HG03442 (cell line): ENCODE measurements around the gene KMT2C.

Experiments used
- ATAC-seq: cut with Tn5 transposase; IDR thresholded peaks from one replicate; pipeline ENCODE4 v1.9.1; 2021; ENCODE audit warnings: mild to moderate bottlenecking, moderate library complexity; ENCODE audit not compliant: unreplicated experiment

KMT2C gene

GRCh38 chr7:152120776-152121175 is 315.0 kb downstream of the KMT2C start:
- ATAC-seq = no peak

GRCh38 chr7:152120210-152120609 is 315.6 kb downstream of the KMT2C start:
- no peak for ATAC-seq

- ATAC-seq = no peak
These were observed 318.4 kb downstream of the KMT2C start for GRCh38 chr7:152117356-152117755.

DNA sequence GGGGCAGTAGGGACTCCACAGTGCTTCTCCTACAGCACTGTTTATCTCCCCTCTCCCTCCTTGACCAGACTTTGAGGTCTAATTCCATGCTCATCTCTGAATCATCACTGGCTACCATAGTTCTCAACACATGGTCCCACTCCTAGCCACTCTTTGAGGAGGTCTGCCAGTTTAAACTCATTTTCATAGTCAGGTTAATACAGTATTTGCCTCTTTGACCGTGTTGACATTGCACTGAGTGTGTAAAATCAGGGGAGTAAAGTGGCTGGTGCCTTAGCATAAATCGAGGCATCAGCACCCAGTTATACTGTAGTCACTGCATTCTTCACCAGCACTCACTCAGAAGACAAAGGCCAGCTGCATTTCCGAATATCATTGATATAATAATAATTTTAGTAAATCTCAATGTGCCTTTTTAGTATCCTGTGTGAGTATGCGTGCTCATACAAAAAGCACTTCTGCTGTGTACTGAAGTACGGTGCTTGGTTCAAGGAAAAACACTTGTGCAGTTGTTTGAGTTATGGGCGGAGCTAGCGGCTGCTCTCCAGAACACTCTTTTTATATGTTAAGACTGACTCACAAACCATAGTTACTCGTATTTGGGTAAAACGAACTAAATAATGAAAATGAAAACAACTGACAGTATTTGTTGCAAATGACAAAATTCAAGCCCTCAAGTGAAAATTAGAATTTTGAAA is 320.6 kb downstream of the KMT2C start:
- ATAC-seq = no peak

- no peak for ATAC-seq
These were observed 323.0 kb downstream of the KMT2C start for GRCh38 chr7:152112829-152113228.

DNA sequence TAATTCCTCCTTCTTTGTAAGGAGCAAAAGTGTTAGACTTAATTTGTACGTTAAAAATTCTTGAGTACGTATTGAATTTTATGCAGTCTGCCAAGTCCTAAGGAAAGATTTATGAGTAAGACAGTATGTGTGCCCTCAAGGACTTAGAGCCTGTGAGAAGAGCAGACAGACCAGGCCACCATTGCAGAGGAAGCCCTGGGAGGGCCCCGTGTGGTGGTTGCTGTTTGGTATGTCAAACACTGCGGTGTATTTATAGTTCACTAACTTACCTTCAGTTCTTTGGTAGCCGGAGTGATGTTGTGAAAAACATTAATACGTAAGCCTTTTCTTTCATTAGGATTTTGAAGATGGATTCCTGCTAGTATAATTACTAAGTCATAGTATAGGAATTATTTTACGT is 327.4 kb downstream of the KMT2C start:
- no peak for ATAC-seq

DNA sequence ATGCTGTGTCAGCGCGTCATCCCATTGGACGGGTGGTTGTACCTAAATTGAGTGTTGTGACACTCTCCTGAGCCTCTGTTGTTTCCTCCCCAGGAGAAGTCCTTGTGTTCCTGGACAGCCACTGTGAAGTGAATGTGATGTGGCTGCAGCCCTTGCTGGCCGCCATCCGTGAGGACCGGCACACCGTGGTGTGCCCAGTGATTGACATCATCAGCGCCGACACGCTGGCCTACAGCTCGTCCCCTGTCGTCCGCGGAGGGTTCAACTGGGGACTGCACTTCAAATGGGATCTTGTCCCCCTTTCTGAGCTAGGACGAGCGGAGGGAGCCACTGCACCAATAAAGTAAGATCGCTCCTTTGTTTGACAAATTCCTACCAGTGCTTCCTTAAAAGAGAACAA is 327.9 kb downstream of the KMT2C start:
- ATAC-seq = no peak

DNA sequence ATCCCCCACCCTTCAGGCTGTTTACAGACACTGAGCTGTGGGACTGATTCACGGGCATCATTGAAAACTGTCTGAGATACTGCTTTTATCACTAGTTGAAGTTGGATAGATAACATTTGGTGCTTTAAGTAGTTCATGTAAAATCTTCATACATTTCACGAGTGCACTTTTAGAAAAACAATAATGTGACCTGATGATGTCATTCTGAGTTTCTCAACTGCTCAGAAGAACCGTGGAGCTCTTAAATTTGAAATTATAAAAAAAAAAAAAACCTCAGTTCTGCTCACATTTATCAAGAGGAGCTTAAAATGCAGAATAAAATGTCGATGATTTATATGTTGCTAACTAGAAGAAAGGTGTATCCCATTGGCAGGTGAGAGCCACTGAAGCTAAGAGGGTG is 328.8 kb downstream of the KMT2C start:
- ATAC-seq = no peak

DNA sequence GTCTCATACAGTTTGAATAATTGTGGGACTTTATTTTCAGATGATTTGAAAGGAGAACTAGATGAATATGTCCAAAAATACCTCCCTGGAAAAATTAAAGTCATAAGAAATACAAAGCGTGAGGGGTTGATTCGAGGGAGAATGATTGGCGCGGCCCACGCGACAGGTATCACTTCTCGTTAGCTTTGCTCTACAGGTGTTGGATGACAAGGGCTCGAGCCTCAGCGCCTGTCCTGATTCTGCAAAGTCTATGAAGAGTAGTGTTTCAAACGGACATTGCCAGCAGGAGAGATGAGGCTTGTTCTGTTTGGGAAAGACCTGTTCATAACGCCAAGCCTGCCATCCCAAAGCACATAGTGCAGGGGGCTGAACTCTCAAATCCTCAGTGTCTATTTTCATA is 330.6 kb downstream of the KMT2C start:
- no peak for ATAC-seq

DNA sequence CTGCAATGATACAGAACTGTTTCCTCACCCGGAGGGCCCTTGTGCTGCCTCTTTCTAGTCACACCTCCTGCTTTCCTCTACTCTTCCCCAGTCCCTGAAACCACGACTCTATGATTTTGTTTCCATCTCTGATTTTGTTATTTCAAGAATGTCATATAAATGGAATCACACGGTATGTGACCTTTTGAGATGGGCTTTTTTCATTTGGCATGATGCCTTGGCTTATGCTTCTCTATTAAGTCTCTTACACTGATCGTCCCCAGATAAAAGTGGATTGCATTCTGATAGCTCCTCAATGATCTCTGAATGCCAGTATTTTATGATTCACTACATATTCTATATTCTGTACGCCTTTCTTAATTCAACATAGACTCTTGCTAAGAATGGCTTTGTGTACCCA is 332.1 kb downstream of the KMT2C start:
- ATAC-seq = no peak

DNA sequence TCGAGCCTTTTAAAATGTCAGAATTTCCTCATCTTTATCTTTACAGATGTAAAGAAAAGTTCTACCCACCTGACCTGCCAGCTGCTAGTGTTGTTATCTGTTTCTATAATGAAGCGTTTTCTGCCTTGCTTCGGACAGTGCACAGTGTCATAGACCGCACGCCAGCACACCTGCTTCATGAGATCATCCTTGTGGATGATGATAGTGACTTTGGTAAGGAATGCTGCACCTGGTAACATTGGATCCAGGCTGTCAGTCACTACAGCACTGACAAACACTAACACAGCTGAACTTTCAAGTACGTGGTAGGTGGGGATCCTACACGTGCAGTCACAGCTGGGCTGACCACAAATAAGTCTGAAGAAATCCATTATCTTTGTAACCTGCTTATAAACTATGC is 332.7 kb downstream of the KMT2C start:
- ATAC-seq = no peak

GRCh38 chr7:152097330-152097729 is 338.5 kb downstream of the KMT2C start:
- ATAC-seq = no peak

GRCh38 chr7:152095771-152096170 is 340.0 kb downstream of the KMT2C start:
- ATAC-seq = no peak

DNA sequence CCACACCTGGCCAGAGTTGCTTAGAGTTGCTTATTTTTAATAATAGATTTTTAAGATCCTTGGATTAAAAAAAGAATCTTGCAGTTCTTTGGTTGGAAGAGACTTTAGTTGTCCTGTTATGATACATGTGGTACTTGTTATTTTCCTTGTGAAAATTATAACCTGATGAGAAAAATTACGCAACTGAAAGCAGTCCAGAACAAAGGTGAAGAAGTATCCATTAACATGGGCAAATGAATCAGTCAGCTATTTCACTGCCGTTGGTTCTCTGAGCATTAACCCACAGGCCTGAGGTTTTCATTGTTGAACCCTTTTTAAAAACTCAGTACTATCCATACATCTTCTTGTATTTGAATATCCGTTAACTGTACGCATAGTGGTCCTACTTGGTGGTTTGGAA is 342.1 kb downstream of the KMT2C start:
- no peak for ATAC-seq

DNA sequence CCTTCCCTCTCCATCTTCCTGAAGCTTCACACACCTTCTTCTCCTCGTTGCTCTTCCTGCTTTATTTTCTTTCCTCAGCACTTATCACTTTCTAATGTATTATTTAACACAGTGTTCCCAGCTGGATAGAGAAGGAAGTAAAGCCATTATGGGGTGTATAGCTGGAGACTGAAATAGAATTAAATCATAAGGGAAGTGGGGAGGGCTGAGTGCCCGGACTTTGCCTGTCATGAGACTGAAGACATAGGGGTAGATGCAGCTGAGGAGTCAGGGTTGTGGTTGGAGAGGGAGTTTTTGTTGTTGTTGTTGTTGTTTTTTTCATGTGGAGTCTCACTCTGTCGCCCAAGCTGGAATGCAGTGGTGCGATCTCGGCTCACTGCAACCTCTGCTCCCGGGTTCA is 345.1 kb downstream of the KMT2C start:
- no peak for ATAC-seq

DNA sequence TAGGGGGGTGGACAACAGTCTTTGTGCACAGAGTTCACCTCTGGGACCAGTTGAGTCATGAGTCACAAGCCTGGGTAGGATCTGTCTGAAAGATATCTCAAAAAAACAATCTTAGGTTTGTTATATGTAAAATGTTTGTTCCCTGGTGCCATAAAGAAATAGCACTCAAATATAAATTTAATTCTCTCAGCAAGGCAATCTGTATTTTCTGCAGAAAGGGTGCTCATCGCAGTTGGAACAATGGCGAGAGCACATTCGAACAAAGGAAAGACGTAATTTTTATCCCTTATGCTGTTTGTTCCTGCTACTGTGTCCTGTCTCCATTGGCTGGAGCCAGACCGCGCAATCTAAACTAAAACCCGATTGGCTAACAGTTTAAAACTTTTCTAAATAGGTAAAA is 346.6 kb downstream of the KMT2C start:
- ATAC-seq = no peak

- ATAC-seq = no peak
These were observed 349.3 kb downstream of the KMT2C start for GRCh38 chr7:152086513-152086912.

GRCh38 chr7:152085131-152085530 is 350.7 kb downstream of the KMT2C start:
- no peak for ATAC-seq
